MV-4-11 (cell line): ENCODE data around the gene UVSSA.

ENCODE experiments used
- DNase-seq: peaks from one replicate; lab custom pipeline; 2025; lab: John Stamatoyannopoulos, UW

Gene UVSSA

GRCh38 chr4:1330761-1331590 is 16.0 kb upstream of the UVSSA start:
- DNase-seq, result no peak

DNA sequence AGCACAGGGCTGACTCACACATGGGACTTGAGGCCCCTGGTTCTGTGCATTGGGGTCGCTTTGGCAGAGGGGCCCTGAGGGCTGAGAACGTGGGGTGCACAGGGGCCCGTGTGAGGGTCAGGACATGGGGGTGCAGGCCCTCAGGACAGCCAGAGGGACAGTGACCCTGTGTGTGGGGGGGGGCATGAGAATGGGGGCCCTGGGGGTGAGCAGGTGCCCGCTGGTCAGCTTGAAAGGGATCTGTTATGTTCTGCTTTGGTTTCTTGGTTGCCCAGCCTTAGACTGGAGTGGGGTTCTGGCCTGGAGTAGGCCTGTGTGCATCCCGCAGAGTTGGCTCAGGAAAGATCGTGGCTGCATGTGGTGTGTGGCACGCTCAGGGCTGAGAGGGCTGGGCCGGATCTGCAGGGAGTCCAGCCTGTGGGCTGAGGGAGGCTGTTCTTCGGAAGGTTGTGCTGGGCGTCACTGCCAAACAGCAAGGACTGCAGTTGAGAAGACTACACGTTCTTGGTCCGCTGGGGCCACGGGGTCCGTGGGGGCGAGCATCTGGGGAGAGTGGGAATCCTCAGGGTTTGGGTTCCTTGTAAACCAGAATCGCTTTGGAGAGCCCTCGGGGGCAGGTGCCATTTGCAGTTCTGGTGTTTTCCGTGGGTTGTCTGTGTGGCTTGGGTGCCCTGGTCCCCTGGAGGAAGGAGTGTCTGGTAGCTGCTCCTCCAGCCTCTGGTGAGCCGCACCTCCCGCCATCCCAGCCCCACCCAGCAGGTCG is 15.2 kb upstream of the UVSSA start:
- DNase-seq, result no peak

DNA sequence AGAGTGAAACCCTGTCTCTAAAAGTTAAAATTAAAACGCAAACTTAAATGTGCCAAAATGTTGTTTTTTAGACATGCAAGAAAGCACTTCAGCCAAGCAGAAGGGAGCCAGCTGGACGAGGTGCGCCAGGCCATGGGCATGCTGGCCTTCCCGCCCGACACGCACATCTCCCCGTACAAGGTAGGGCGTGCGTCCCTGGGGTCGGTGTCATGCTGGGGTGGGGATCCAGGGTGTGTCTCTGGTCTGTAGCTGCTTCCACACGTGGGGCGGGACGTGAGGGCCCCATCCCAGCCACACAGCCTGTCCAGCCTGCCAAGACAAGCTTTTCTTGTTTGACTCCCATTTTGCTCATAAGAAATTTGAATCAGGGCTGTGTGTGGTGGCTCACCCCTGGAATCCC is 14.3 kb upstream of the UVSSA start:
- DNase-seq, result no peak

- DNase-seq, result peak; percentile 21
Measured at GRCh38 chr4:1333256-1333655, 13.8 kb upstream of the UVSSA start.

GRCh38 chr4:1333851-1334578 is 13.0 kb upstream of the UVSSA start:
- DNase-seq, result peak; percentile 76

GRCh38 chr4:1334579-1334895 is 12.5 kb upstream of the UVSSA start:
- DNase-seq, result no peak

DNA sequence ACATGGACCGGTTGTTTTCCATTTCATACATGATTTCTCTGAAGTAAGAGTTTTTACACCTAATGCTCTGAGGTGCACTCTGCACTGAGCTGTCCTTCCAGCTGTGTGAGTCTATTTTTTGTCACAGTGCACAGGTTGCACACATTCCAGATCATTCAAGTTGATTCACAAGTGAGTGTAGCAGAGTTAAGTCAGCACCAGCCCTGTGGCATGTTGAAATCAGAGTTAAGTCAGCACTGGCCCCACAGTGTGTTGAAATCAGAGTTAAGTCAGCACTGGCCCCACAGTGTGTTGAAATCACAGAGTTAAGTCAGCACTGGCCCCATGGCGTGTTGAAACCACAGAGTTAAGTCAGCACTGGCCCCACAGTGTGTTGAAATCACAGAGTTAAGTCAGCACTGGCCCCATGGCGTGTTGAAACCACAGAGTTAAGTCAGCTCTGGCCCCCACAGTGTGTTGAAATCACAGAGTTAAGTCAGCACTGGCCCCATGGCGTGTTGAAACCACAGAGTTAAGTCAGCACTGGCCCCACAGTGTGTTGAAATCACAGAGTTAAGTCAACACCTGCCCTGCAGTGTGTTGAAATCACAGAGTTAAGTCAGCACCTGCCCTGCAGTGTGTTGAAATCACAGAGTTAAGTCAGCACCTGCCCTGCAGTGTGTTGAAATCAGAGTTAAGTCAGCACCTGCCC is 11.7 kb upstream of the UVSSA start:
- DNase-seq, result peak; percentile 63

DNA sequence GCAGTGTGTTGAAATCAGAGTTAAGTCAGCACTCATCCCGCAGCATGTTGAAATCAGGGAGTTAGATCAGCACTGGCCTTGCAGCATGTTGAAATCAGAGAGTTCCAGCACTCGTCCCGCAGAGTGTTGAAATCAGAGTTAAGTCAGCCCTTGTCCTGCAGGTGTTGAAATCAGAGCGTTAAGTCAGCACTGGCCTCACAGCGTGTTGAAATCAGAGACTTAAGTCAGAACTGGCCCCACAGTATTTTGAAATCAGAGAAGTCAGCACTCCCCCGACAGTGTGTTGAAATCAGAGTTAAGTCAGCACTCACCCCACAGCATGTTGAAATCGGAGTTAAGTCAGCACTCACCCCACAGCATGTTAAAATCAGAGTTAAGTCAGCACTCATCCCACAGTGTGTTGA is 10.9 kb upstream of the UVSSA start:
- DNase-seq, result peak; percentile 82

DNA sequence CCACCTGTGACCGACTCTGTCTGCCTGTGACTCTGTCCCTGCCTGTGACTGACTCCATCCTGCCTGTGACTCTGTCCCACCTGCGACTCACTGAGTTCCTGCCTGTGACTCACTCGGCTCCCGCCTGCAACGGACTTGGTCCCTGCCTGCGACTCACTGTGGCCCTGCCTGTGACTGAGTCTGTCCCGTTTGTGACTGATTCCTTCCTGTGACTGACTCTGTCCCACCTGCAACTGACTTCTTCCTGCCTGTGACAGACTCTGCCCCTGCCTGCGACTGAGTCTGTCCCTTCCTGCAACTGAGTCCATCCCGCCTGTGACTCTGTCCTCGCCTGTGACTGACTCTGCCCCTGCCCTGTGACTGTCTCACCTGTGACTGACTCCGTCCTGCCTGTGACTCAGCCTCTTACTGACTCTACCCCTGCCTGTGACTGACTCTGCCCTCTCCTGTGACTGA is 9.6 kb upstream of the UVSSA start:
- no peak for DNase-seq

DNA sequence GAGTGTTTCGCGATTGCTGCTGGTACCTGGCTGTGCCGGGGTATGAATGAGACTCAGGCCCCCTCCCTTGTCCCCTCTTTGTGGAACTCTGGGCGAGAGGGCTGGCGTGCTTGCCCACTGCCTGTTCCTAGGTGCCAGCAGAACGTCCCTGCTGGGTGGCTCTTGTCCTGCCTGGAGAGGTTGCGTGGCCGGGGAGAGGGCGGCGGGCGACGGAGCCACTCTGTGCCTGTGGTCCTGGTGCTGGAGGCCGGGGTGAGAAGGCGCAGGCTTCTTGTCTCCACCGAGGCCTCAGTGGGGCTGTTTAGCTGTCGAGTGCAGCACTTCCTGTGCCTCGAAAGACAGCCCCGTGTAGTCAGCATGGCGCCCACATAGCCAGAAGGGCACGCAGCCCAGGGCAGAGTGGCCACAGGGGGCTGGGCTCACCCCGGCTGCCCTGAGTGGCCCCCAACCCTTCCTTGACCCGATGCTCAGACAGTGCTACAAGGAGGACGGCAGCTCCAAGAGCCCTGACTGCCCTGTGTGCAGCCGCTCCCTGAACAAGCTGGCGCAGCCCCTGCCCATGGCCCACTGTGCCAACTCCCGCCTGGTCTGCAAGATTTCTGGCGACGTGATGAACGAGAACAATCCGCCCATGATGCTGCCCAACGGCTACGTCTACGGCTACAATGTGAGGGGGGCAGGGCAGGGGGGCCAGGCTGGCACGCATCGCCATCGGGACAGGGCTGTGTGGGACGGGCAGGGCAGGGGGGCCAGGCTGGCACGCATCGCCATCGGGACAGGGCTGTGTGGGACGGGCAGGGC is 8.9 kb upstream of the UVSSA start:
- DNase-seq, result no peak

DNA sequence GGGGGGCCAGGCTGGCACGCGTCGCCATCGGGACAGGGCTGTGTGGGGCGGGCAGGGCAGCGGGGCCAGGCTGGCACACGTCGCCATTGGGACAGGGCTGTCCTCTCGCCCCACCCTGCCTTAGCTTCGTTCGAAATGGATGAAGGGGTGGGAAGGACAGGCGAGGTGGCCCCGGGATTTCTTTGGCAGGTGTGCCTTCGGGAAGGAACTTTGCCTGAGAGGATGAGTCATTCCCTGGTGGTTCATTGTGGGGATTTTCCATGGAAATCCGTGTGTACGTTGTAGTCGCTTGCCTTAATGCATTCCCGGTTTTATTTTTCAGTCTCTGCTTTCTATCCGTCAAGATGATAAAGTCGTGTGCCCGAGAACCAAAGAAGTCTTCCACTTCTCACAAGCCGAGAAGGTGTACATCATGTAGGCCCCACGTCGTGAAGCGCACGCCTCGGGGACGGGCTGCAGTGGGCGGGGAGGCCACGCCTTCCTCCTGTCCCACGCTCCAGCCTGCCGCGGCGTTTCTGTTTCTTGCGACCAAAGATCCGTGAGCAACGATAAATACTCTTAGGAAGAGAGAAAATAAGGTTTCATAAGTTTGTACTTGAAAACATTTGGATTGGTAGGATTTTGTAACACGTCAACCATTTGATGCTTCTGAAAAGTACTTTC is 8.1 kb upstream of the UVSSA start:
- DNase-seq, result no peak

DNA sequence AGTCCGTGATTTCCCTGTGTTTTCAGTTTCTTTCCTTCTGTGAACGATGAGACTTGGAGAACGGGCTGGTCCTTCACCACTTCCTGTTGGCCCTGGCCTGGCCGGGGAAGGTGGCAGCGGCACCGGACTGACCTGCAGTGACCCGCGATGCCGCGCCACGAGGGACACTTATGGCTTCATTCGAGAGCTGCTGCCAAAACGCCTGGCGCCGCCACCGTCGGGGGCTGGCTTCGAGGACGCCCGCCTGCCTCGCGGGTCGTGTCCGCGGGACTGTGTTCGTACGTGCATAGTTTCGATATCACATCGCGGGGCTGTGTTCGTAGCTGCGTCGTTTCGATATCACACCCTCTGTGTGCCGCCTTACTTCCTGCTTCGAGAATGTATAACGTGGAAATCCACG is 7.5 kb upstream of the UVSSA start:
- DNase-seq, result no peak

DNA sequence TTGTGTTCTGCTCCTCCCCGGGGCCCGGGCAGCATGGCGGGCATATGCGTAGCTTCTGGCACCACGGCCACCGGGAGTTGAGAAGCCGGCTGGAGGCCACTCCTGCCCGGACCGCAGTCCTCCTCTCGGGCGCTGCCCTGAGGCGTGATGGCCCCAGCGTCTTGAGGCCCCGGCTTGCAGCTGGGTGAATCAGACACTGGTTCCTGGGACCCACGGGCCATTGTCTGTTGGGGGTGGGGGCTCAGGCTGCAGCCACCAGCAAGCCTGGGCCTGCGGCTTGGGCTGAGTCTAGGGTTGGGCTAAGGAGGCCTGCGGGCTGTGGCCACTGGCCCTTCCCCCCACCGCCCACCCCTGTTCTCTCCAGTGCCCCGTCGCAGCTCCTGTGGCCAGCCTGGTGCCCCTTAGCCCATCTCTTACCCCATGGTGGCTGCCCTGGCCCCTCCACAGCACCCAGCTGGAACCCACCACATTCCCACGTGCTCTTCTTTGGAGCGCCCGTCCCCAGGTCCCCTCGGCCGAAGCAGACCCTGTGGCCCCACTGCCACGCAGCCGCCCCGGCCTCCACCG is 6.7 kb upstream of the UVSSA start:
- DNase-seq, result no peak

DNA sequence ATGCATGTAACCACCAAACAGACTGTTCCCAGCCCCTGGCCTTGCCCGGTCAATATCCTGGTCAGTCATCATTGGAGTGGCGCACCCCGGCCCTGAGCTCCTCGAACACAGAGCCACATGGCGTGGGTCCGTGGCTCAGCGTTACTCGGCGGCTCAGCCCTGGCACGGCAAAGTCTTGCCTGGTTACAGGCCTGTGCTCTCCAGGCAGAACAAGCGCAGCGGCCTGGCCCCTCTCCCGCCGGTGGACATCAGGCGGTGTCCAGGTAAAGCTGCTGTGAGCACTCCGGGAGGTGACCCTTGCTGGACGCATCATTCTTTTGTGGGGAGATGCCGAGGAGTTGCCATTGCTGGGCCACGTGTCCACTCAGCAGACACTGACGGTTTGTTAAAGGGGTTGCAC is 6.1 kb upstream of the UVSSA start:
- DNase-seq, result no peak

GRCh38 chr4:1342003-1342402 is 5.0 kb upstream of the UVSSA start:
- DNase-seq, result no peak

DNA sequence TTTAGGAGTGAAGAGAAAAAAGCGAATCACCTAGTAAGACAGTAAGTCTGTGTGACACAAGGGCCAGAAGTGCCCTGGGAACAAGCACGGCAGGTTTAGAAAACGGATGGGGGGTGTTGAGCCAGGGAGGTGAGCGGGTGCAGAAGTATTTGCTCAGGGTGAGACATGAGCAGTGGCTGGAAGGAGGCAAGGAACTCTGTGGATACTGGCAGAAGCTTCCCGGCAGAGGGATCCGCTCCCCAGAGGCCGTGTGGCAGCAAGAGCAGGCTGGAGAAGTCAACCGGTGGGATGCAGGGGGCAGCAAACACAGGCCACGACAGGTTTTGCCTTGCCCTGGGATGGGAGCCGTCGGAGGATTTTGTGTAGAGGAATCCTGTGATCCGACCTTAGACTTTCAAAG is 2.3 kb upstream of the UVSSA start:
- no peak for DNase-seq

DNA sequence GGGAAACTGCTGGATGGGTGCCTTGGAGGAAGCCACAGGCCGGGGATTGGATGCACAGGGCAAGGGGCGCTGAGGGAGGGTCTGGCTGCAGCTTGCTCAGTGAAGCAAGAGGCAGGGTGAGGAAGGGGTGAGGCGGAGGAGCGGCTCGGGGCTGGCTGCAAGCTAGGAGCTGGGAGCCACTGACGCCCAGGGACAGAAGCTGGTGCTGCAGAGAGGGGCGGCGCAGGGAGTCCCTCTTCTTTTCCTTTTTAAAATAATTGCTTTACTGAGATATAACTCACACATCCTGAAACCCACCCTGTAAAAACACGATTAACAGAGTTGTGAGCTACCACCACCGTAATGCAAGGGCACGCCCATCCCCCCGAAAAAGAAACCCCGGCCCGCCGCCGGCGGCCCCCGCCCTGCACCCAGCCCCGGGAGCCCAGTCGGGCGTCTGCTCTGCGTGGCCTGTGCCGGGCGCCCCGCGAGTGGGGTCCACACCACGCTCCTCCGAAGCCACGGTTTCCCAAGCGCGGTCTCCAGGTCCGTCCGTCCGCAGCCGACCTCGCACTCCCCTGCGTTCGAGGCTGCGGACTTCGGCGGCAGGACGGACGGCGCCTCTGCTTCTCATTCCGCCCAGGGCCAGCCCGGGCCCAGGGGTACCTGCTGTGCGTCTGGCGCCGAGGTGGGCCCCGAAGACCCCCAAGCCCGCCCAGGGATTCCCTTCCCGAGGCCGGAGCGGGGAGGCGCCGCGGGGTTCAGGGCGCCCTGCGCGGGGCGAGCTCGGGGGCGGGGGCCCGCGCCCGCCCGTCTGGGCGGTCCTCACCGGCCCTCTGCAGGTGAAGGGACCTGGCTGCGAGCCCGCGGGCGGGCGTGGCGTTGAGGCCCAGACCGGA is 866 bp upstream of the UVSSA start:
- peak; percentile 20 for DNase-seq

DNA sequence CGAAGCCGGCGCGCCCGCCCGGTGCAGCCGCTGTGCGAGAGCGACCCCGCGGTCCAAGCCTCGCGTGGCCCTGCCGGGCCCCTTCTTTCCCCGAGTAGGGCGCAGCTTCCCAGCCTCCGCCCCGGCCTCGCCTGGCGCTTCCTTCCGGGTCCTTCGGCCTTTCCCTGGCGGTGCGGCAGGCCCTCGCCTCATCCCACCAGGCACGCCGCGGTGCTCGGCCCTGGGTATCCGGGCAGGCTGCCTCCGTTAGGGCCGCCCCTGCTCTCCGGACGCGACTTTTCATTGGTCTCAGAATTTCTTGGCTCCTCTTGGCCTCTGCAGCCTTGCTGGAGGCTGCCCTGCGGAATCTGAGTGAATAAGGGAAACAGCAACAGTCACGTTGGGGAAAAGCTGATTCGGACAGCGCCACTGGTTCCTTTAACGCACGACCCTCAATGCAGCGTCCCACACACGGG is 429 bp downstream of the UVSSA start:
- peak; percentile 46 for DNase-seq

GRCh38 chr4:1348014-1348513 is 1.1 kb downstream of the UVSSA start:
- no peak for DNase-seq
